ENCODE results near the gene PCNA.

- no peak for TF ChIP-seq POLR2A (IDR thresholded peaks at IDR 0.05)
- no peak for TF ChIP-seq CTCF (IDR thresholded peaks at IDR 0.05)
Measured at GRCh38 chr20:5155404-5155803, 35.6 kb upstream of the PCNA start.

Data from adrenal gland (tissue), 5 donors.